RPMI7951 (cell line): ENCODE data around the gene VPS9D1. TPM values are rescaled to one million over a fixed set of nuclear protein-coding genes. Genes with fewer than 3 reads are reported as not detected.
"Not testable (repeated sequence)": the region's sequence is repeated elsewhere in the genome, so short reads cannot be mapped to it uniquely, and the experiment has no call there.

Experiments
- DNase-seq: peaks from one replicate; pipeline ENCODE4 v3.0.0-alpha.2; 2012; ENCODE audit warnings: low read depth
- total RNA-seq: library from RNA; depleted of rRNA; stranded (reverse); fragments of >200 nt; shearing (Covaris generic); gene quantifications from 2 replicates; pipeline ENCODE4 v1.2.3, GENCODE V29; 2014

The VPS9D1 gene
- total RNA-seq, 1 experiment from 2014 or later = 2.8 TPM

- DNase-seq = no peak
These were observed 10.8 kb downstream of the VPS9D1 start for GRCh38 chr16:89709716-89710432.

- no peak for DNase-seq
These were observed 11.5 kb downstream of the VPS9D1 start for GRCh38 chr16:89709166-89709565.

- DNase-seq = no peak
These were observed 12.2 kb downstream of the VPS9D1 start for GRCh38 chr16:89708481-89708931.

- no peak for DNase-seq
These were observed 13.0 kb downstream of the VPS9D1 start for GRCh38 chr16:89707695-89708094.

- DNase-seq = no peak
These were observed 14.0 kb downstream of the VPS9D1 start for GRCh38 chr16:89706518-89707260.

GRCh38 chr16:89705006-89705405 is 15.7 kb downstream of the VPS9D1 start:
- no peak for DNase-seq

GRCh38 chr16:89704281-89704680 is 16.4 kb downstream of the VPS9D1 start:
- DNase-seq = no peak

GRCh38 chr16:89701425-89702406 is 19.0 kb downstream of the VPS9D1 start, which contains the start of gene SPATA2L:
SPATA2L (minus strand) TSS chr16:89701705; CDS start chr16:89701232, 473 bp downstream.
- DNase-seq = peak; percentile 71

GRCh38 chr16:89700649-89701424 is 19.9 kb downstream of the VPS9D1 start:
- peak; percentile 37 for DNase-seq

- peak; percentile 96 for DNase-seq
These were observed 20.5 kb downstream of the VPS9D1 start for GRCh38 chr16:89700100-89700648.

GRCh38 chr16:89699629-89700099 is 21.0 kb downstream of the VPS9D1 start:
- not testable (repeated sequence) for DNase-seq

- not testable (repeated sequence) for DNase-seq
These were observed 22.0 kb downstream of the VPS9D1 start for GRCh38 chr16:89698717-89699116.

GRCh38 chr16:89697616-89698331 is 22.9 kb downstream of the VPS9D1 start:
- DNase-seq = no peak

- no peak for DNase-seq
These were observed 23.5 kb downstream of the VPS9D1 start for GRCh38 chr16:89697161-89697615.

GRCh38 chr16:89696670-89697128 is 24.0 kb downstream of the VPS9D1 start:
- no peak for DNase-seq

GRCh38 chr16:89695875-89696669 is 24.6 kb downstream of the VPS9D1 start:
- DNase-seq = no peak

- no peak for DNase-seq
These were observed 25.4 kb downstream of the VPS9D1 start for GRCh38 chr16:89695086-89695874.

GRCh38 chr16:89694784-89695085 is 26.0 kb downstream of the VPS9D1 start:
- not testable (repeated sequence) for DNase-seq
